ENCODE data around the gene CA12. TPM values are rescaled to one million over a fixed set of nuclear protein-coding genes. Genes with fewer than 3 reads are reported as not detected.

CA12 gene
- total and polyA plus RNA-seq, 2 of the 8 experiments (the other 6 are each of a cell fraction or from before 2014, with no cell fraction given), result 4.7 to 4.9 TPM

DNA sequence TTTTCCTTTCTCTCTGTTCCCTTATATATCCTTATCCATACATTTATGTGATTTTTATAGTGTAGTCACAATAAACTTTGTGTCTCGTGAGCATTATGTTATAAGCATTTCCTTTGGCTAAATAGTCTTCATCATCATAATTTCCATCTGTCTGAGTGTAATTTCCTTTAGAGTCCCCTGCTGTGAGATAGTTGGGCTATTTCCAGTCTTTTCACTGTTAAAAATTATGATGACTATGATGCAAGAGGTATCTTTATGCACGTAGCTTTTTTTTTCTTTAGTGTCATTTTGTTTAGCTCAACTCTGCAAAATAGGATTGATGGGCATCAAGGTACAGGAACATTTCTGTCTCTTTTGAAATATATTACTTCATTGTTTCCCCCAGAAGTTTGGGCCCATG, 26.9 kb upstream of the CA12 start (continued):
- TF ChIP-seq EP300 (IDR thresholded peaks at IDR 0.05; ENCODE audit: borderline replicate concordance in 1 of 2, low read depth in 2 of 2, low read length in 2 of 2) (no peak), CEBPB (IDR thresholded peaks at IDR 0.05; ENCODE audit: low read depth, low read length) (no peak), GTF2F1 (IDR thresholded peaks at IDR 0.05; ENCODE audit: borderline replicate concordance, low read depth, low read length) (no peak), RAD21 (IDR thresholded peaks at IDR 0.05 in 1 of 2, conservative IDR thresholded peaks at IDR 0.05 in 1 of 2; ENCODE audit: low read depth in 2 of 2, low read length in 2 of 2) (no peak), BCL11A (IDR thresholded peaks at IDR 0.05; ENCODE audit: low read depth in 2 of 2, low read length in 2 of 2) (no peak), ASH2L (IDR thresholded peaks at IDR 0.05; ENCODE audit: low read length) (no peak), NANOG (IDR thresholded peaks at IDR 0.05; ENCODE audit: insufficient read depth, low read depth, low read length, poor library complexity, severe bottlenecking) (no peak), CHD2 (IDR thresholded peaks at IDR 0.05; ENCODE audit: low read length) (no peak), NRF1 (IDR thresholded peaks at IDR 0.05; ENCODE audit: low read depth, low read length) (no peak), RBBP5 (IDR thresholded peaks at IDR 0.05; ENCODE audit: borderline replicate concordance, low read depth, low read length) (no peak)
- TF ChIP-seq, protein P1, sequence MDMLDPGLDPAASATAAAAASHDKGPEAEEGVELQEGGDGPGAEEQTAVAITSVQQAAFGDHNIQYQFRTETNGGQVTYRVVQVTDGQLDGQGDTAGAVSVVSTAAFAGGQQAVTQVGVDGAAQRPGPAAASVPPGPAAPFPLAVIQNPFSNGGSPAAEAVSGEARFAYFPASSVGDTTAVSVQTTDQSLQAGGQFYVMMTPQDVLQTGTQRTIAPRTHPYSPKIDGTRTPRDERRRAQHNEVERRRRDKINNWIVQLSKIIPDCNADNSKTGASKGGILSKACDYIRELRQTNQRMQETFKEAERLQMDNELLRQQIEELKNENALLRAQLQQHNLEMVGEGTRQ (IDR thresholded peaks at IDR 0.05; ENCODE audit: low read length), result no peak
